GM13976 (cell line): Measurements from ENCODE around the gene PRKG1.
"Not testable (repeated sequence)": the region's sequence is repeated elsewhere in the genome, so short reads cannot be mapped to it uniquely, and the experiment has no call there.

Source experiments
- DNase-seq: peaks from one replicate; pipeline ENCODE4 v3.0.0; 2012; ENCODE audit warnings: low spot score
- CTCF ChIP-seq: IDR thresholded peaks from 2 replicates; pipeline ENCODE4 v1.5.1; 2012; ENCODE audit warnings: borderline replicate concordance, mild to moderate bottlenecking; ENCODE audit not compliant: insufficient read depth; ENCODE audit errors: extremely low read depth, missing control alignments, control extremely low read depth
- in situ Hi-C: fragments of 300-500 bp; cut with MboI; formaldehyde crosslinking; loops from one replicate; pipeline ENCODE4 v1.12.0; 2022; ENCODE audit warnings: low sequenced_read_pairs, mixed read lengths, inconsistent platforms; ENCODE audit not compliant: unreplicated experiment

Gene PRKG1

GRCh38 chr10:52221923-52222322 is 1147.6 kb downstream of the PRKG1 start:
- DNase-seq: no peak
- TF ChIP-seq CTCF: no peak
- in situ Hi-C loops: no loop called here

- no peak for TF ChIP-seq CTCF
- in situ Hi-C loops: no loop called here
- no peak for DNase-seq
Measured at GRCh38 chr10:52226197-52226847, 1152.0 kb downstream of the PRKG1 start.

- DNase-seq: no peak
- in situ Hi-C loops: no loop called here
- TF ChIP-seq CTCF: no peak
Measured at GRCh38 chr10:52228556-52228955, 1154.3 kb downstream of the PRKG1 start.

- TF ChIP-seq CTCF: no peak
- DNase-seq: no peak
- in situ Hi-C loops: no loop called here
Measured at GRCh38 chr10:52229291-52229931, 1155.1 kb downstream of the PRKG1 start.

- peak; percentile 32 for DNase-seq
- TF ChIP-seq CTCF: no peak
- in situ Hi-C loops: no loop called here
Measured at GRCh38 chr10:52232561-52233350, 1158.5 kb downstream of the PRKG1 start.

GRCh38 chr10:52233351-52233991 is 1159.2 kb downstream of the PRKG1 start:
- in situ Hi-C loops, DNase-seq: not testable (repeated sequence)
